Central memory CD4-positive, alpha-beta T cell (primary cell): ENCODE measurements around the gene ATRN.
"Not testable (repeated sequence)": the region's sequence is repeated elsewhere in the genome, so short reads cannot be mapped to it uniquely, and the experiment has no call there.

Experiments used
- DNase-seq: peaks from one replicate; pipeline ENCODE4 v3.0.0; 2022

Gene ATRN

GRCh38 chr20:3576363-3576762, 105.5 kb downstream of the ATRN start:
- no peak for DNase-seq

- DNase-seq: no peak
These were observed 106.5 kb downstream of the ATRN start for GRCh38 chr20:3577366-3577765.

GRCh38 chr20:3580412-3580811, 109.6 kb downstream of the ATRN start:
- DNase-seq: no peak

DNA sequence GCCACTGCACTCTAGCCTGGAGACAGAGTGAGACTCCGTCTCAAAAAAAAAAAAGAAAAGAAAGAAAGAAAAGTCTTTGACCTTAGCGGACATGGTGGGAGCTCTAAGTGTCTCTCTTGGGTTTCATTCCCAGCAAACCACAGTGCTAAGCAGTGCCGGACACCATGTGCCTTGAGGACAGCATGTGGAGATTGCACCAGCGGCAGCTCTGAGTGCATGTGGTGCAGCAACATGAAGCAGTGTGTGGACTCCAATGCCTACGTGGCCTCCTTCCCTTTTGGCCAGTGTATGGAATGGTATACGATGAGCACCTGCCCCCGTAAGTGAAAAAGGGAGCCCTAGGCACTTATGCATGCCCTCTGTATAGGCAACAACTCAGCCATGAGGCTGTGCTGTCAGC, 112.9 kb downstream of the ATRN start:
- no peak for DNase-seq

DNA sequence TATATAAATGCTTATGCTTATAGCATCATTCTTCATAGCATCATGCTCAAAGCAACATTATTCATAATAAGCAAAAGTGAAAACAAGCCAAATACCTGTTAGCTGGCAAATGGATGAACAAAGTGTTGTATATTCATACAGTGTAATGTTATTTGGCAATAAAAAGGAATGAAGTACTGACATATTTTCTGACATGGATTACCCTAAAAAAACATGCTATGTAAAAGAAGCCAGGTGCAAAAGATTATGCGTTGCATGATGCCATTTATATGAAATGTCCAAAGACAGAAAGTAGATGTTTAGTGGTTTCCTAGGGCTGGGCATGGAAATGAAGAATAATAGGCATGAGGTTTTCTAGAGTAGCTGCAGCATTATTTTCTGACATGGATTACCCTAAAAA, 115.3 kb downstream of the ATRN start:
- DNase-seq: no peak

DNA sequence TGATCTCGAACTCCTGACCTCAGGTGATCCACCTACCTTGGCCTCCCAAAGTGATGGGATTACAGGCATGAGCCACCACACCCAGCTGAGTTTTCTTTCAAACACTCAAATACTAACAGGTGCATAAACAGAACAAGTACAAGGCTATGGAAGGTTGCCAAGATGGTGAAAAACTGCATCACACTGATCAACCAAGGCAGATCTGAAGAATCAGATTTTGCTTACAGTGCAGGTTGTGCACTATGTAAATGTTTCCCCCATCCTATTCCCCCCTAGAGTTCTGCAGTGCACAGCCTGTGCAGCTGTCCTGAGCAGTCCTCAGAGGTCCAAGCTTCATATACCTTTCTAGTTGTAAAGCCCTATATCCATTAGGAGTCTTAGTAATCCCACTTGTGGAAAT, 119.3 kb downstream of the ATRN start:
- no peak for DNase-seq

- no peak for DNase-seq
These were observed 122.1 kb downstream of the ATRN start for GRCh38 chr20:3592931-3593330.

DNA sequence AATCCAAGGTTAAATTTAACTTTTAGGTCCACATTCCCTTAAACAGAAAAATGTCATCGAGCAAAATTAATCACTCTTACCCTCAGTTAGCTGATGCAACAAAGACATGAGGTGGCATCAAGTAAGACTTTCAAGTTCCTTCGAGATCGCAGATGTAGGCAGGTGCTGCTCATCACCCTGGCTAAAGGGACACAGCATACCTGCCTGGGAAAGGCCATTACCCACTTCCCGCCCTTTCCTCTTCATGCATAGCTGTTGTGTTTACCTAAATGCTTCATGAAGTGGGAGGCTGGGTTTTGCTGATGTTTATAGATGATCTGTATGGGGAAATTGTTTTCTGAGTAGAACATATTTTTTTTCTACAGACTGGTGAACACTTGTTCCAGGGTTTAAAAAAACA, 124.7 kb downstream of the ATRN start:
- no peak for DNase-seq

DNA sequence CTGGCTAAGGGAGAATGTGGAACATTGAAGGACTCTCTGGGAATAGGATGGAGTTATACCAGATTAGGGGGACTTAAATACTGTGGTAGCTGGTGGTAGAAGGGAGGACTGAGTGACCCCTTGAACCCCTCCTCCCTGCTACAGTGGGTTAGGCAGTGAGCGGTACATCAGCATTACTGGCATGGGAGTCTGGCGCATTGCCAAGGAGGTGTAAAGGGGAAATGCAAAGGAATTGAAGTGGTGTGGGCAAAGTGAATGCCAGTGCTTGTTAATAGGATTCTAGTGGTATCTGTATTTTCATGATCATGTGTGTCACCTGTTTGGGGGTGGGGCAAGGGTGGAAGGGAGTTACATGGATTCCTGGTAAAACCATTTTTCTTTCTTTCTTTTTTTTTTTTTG, 132.3 kb downstream of the ATRN start:
- DNase-seq: no peak

DNA sequence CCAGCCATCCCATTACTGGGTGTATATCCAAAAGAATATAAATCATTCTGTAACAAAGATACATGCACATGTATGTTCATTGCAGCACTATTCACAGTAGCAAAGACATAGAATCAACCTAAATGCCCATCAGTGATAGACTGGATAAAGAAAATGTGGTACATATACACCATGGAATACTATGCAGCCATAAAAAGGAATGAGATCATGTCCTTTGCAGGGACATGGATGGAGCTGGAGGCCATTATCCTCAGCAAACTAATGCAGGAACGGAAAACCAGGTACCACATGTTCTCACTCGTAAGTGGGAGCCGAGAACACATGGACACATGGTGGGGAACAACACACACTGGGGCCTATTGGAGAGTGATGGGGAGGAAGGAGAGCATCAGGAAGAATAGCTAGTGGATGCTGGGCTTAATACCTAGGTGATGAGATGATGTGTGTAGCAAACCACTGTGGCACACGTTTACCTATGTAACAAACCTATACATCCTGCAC, 134.6 kb downstream of the ATRN start:
- DNase-seq: not testable (repeated sequence)

GRCh38 chr20:3606021-3606420, 135.2 kb downstream of the ATRN start:
- no peak for DNase-seq

DNA sequence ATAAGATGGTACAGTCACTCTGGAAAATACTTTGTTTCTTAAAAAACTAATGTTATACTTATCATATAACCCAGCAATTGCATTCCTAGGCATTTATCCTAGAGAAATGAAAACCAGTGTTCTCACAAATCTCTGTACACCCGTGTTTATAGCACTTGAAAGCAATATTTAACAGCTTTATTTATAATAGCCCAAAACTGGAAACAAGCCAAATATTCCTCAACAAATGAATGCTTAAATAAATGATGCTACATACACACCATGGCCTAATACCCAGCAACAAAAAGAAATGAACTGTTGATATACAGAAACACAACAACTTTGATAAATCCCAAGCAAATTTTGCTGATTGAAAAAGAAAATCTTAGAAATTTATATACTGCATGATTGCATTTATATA, 141.1 kb downstream of the ATRN start:
- no peak for DNase-seq

GRCh38 chr20:3612795-3613572, 142.2 kb downstream of the ATRN start:
- no peak for DNase-seq

DNA sequence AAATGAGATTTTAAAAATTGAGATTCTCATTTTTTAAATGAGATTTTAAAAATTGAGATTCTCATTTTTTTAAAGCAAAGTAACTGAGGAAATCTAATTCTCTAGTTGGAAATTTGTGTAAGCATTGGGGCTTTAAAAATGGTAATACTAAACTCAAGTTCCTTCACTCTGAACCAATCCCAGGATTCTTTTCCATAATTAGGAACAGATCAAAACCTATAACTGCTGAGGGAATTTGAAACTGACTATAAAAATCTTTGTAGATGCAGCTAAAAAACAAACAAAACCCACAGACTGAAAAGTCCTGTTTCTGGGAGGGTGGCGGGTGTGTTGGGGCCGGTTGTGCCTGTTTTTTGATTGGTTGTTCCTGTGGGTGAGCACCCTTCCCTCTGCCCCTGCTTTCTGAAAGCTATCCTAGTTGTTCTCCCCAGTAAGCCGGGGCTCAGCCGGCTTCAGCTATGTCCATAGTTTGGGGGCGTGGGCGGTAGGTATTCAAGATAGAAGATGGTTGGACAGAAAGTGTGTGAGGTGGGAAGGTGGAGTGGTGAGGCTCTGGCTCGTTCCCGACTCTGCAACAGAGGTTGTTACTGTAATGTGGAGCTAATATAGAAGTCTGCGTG, 143.1 kb downstream of the ATRN start:
- no peak for DNase-seq

GRCh38 chr20:3614466-3614865, 143.6 kb downstream of the ATRN start:
- no peak for DNase-seq

DNA sequence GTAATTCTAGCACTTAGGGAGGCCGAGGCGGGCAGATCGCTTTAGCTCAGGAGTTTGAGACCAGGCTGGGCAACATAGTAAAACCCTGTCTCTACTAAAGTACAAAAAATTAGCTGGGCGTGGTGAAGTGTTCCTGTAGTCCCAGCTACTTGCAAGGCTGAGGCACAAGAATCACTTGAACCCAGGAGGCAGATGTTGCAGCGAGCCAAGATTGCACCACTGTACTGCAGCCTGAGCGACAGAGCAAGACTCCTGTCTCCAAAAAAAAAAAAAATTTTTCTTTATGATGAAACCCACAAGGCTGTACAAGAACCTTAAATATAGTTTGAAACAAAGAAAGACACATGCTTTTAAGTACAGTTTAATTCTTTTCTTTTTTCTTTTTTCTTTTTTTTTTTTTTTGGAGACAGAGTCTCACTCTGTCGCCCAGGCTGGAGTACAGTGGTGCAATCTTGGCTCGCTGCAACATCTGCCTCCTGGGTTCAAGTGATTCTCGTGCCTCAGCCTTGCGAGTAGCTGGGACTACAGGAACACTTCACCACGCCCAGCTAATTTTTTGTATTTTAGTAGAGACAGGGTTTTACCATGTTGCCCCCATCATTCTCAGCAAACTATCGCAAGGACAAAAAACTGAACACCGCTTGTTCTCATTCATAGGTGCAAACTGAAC, 144.5 kb downstream of the ATRN start:
- DNase-seq: not testable (repeated sequence)

DNA sequence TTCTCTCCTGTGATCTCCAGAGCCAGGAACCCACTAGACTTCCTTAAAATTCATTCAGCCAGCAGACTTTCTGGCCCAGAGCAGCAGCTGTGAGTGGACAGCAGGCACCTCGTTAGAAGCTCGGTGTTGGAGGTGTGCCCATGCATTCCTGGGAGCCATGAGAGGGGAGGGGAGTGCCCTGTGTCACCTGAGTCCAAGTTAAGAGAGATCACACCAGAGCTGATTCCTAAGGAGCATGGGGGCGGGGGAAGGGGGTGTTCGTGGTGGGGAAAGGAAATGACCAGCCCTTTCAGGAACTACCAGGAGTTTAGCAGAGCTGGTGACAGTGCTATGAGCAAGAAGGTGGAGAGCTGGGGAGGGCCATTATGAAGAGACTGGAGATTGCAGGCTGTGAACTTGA, 145.4 kb downstream of the ATRN start:
- no peak for DNase-seq

GRCh38 chr20:3621111-3621510, 150.3 kb downstream of the ATRN start:
- DNase-seq: no peak

DNA sequence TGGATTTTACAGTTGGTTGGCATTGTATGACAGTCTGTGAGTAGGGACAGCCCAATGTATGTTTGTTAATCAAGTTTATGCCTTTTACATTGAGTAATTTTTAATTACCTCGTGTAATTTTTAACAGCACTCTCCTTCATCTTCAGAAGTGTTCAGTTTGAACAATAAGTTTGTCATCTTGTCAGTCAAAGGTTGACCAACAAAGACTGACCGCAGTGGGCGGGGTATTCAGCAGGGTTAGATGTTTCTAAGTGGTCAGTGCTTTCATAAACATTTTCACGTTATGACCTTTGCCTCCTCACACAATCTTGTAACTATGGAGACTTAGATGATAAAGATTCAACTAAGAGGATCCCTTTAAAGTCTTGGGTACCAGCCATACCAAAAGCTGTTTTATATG, 151.6 kb downstream of the ATRN start:
- DNase-seq: no peak

DNA sequence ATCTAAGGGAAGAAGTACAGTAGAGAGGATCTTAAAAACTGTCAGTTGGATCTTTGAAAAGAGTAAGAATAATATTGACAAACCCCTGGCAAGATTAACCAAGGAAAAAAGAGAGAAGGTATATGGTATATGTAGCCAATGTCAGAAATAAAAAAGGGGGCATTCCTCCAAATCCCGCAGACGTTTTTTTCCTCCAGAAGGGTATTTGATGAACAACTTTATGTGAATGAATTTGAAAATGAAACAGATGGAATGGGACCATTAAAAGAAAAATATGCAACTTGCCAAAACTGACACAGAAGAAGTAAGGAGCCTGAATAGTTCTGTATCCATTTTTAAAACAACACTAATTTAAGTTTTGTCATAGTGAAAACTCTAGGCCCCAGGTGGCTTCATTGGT, 156.7 kb downstream of the ATRN start:
- no peak for DNase-seq

DNA sequence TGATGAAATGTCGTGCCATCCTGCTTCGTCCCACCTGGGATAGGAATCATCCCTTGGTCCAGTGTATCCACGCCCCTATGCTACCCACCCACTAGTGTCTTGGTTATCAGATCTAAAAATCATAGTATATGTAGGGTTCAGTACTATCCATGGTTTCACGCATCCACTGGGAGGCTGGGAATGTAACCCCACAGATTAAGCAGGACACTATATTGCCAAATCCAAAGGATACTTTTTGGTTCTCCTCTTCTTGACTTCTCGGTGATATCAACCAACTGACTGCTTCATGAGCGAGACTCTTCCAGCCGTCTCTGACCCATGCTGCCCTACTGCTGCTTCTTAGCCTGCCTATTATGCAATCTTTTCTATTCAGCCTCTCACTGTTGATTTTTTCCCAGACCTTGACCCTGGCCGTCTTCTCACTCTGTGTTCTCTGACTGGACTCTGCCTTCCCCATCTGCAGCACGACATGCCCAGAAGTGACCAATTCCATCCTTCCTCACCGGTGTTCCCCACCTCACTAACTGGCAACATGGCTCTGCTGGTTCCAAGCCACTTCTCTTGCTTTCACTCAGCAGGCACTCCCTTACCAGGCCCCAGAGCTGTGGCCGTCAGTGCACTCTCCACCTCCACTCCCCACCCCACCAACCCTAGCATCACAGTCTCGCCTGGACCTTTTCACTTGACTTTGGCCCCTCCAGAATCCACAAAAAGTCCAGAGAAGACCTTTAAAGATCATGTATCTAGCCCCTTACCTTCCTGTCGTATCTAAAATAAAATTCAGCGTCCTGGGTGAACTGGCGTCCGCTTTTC, 157.9 kb downstream of the ATRN start:
- no peak for DNase-seq

DNA sequence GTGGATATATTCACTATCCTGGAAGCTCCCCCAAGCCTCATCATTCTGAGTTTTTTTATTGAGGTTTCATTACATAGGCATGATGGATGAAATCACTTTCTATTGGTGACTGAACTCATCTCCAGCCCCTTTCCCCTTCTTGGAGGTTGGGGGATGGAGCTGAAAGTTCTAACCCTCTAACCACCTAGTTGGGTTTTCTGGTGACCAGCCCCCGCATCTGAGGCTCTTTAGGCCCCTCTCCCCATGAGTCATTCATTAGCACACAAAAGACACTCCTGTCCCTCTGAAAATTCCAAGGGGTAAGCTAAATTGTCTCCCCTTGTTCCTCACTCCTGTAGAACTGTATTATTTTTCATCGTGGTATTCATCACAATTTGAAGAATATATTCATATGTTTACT, 159.1 kb downstream of the ATRN start:
- DNase-seq: no peak

DNA sequence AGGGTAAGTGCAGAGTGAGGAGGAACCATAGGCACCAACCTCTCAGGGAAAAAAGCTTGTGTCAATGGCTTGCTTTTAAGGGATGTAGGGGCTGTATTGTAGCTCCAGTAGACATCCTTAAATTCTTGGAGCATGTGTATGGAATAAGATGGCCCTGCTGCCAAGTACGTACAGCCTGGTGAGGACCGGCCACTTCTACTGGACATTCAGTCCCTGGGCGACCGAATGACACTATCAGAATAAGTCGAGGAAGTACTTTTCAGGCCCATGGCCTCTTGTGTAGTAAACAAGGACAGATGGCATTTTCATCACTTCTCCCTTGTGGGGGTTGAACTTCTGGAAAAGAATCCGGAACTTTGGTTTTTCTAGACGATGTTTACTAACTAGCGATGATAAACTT, 159.6 kb downstream of the ATRN start:
- no peak for DNase-seq
